GM19239 (cell line): ENCODE data around the gene SEPTIN10.
"Not testable (repeated sequence)": the region's sequence is repeated elsewhere in the genome, so short reads cannot be mapped to it uniquely, and the experiment has no call there.

Experiments used
- DNase-seq: peaks from one replicate; pipeline ENCODE4 v3.0.0; 2011; ENCODE audit warnings: low spot score; ENCODE audit not compliant: insufficient read length
- FAIRE-seq: peaks from 2 replicates; lab custom pipeline; 2011; peaks lifted over from hg19 to GRCh38; lab: Jason Lieb, UNC

SEPTIN10 gene

GRCh38 chr2:109635426-109636304 lies 21.9 kb upstream of the SEPTIN10 start:
- DNase-seq = no peak
- no peak for FAIRE-seq

- DNase-seq (no peak), FAIRE-seq (no peak)
These were observed 19.7 kb upstream of the SEPTIN10 start for GRCh38 chr2:109633284-109633961.

GRCh38 chr2:109632158-109632789 lies 18.5 kb upstream of the SEPTIN10 start:
- FAIRE-seq (no peak), DNase-seq (no peak)

- FAIRE-seq (no peak), DNase-seq (no peak)
These were observed 18.0 kb upstream of the SEPTIN10 start for GRCh38 chr2:109631741-109632140.

- no peak for FAIRE-seq
- DNase-seq = no peak
These were observed 17.0 kb upstream of the SEPTIN10 start for GRCh38 chr2:109630441-109631430.

GRCh38 chr2:109629867-109630266 lies 16.1 kb upstream of the SEPTIN10 start:
- DNase-seq = no peak
- no peak for FAIRE-seq

- not testable (repeated sequence) for DNase-seq, FAIRE-seq
These were observed 14.6 kb upstream of the SEPTIN10 start for GRCh38 chr2:109628321-109628720.

GRCh38 chr2:109624339-109624738 lies 10.6 kb upstream of the SEPTIN10 start:
- FAIRE-seq (no peak), DNase-seq (no peak)

- DNase-seq = no peak
- FAIRE-seq = no peak
These were observed 10.2 kb upstream of the SEPTIN10 start for GRCh38 chr2:109623923-109624322.

- FAIRE-seq (no peak), DNase-seq (no peak)
These were observed 9.5 kb upstream of the SEPTIN10 start for GRCh38 chr2:109623297-109623696.

- no peak for FAIRE-seq
These were observed 5.4 kb upstream of the SEPTIN10 start for GRCh38 chr2:109619032-109619615.

GRCh38 chr2:109616184-109616583 lies 2.4 kb upstream of the SEPTIN10 start:
- FAIRE-seq (no peak), DNase-seq (no peak)

More at GRCh38 chr2:109619032-109619615, 5.4 kb upstream of the SEPTIN10 start:
- DNase-seq = no peak

GRCh38 chr2:109615637-109616144 lies 1.9 kb upstream of the SEPTIN10 start:
- FAIRE-seq (no peak), DNase-seq (no peak)

- FAIRE-seq = no peak
- DNase-seq = no peak
These were observed 1.2 kb upstream of the SEPTIN10 start for GRCh38 chr2:109614715-109615636.

- FAIRE-seq (no peak), DNase-seq (no peak)
These were observed 465 bp downstream of the SEPTIN10 start for GRCh38 chr2:109613081-109613921.

- DNase-seq (no peak), FAIRE-seq (no peak)
These were observed 2.2 kb downstream of the SEPTIN10 start for GRCh38 chr2:109611467-109612095.
